HG03045 (cell line): ENCODE results near the gene LSM14B.
A peak's percentile ranks its signal among the peaks of the same experiment; 100 is the strongest.

Source experiments
- ATAC-seq: cut with Tn5 transposase; IDR thresholded peaks from one replicate; pipeline ENCODE4 v1.9.1; 2021; ENCODE audit warnings: mild to moderate bottlenecking, moderate library complexity; ENCODE audit not compliant: unreplicated experiment

Gene LSM14B

DNA sequence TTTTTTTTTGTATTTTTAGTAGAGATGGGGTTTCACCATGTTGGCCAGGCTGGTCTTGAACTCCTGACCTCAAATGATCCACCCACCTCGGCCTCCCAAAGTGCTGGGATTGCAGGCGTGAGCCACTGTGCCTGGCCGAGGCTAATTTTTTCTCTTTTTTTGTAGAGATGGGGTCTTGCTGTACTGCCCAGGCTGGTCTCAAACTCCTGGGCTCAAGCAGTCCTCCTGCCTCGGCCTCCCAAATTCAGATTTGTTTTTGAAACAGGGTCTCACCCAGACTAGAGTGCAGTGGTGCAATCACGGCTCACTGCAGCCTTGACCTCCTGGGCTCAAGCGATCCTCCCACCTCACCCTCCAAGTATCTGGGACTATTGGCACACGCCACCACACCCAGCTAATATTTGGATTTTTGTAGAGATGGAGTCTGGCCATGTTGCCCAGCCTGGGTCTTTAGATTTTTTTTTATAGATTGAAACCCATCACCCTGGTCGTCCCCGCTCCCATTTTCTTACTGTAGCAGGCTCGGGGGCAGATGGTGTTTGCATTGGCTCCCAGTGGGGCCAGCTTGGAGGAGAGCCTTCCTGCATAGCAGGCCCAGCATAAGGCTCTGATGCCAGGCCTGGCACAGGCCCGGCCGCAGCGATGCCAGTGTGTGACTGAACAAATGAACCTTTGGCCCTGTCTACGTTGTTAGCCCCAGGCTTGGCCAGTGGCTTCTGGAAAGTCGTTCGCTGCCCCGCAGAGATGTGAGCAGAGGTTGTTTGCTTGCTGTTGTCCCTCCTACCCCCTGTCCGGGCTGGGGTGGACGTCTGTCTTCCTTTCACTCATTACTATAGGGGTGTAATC lies 56.3 kb downstream of the LSM14B start:
- no peak for ATAC-seq

DNA sequence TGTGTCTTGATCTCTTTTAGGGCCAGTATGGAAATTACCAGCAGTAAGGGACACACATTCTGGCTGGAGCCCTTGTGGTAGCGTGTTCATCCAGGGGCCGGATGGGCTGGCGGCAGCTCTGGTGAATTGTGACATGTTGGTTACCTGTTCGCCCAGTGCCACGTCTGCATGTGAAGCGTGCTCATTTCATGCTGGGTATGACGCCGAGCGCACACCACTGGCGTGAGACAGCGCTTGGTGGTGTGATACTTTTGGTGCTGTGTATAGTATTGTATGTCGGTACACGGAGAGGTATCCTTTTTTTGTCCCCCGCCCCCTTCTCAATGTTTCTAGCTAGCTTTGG lies 56.9 kb downstream of the LSM14B start:
- no peak for ATAC-seq

DNA sequence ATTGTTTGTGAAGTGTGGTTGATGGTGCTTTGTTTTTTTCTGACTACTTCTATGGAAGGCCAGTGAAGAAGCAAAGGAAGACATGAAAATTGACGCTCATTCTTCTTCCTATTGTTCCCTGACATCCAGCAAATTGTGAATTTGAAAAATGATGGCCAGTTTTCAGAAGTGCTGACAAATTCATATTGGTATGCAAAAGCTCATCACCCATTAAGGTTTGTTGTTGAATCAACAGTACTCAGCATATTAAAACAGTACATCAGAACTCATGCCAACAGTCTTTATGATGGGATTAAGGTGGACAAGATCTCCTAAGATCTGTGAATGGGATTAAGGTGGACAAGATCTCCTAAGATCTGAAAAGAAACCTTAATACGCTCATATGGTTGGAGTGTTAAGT lies 59.5 kb downstream of the LSM14B start:
- no peak for ATAC-seq

DNA sequence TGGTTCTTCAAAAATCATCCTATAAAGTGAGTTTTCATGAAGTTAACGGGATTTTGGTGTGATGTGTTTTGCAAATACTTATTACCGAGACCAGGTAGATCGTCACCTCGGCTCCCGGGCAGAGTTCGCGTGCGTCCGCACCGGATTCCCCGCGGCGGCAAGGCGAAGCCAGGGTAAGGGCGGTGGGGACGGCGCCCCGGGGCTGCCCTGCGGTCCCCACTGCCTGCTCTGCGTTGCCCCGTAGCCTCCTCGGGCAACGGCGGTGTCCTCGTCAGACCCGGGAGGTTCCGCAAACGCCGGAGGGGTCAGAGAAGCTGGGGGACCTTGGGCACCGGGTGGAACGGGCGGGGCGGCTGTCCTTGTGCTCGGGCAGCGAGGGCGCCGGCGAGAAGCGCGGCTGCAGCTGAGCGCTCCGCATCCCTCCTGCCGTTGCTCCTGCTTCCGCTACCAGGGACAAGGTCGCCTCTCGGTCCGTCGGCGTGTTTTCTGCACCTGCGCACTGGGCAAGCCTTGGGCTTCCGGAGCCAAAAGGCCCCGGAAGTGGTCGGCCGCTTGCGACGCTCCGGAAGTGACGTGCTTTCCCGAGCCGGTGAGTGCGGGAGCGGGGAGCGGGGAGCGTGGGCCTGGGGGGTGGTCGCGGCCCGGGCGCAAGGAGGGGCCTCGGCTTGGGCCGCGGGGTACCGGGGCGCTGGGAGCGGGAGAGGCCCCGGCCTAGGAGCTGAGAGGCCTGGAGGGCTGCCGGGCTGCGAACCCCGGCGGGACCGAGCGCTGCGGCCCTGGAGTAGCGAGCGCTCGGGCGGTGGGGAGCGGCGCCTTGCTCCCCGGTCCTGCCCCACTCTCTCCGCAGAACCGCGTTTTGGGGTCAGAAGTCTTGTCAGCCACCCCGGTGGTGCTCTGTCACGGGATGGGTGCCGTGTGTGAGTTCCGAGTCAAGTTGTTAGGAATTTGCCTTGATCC lies 60.5 kb downstream of the LSM14B start, which contains the start of gene MTG2:
MTG2 (plus strand) TSS at position 560 of the 957 bp plus-strand sequence. CDS start 10,393 bp downstream, outside the sequence.
- ATAC-seq: peak; percentile 91

DNA sequence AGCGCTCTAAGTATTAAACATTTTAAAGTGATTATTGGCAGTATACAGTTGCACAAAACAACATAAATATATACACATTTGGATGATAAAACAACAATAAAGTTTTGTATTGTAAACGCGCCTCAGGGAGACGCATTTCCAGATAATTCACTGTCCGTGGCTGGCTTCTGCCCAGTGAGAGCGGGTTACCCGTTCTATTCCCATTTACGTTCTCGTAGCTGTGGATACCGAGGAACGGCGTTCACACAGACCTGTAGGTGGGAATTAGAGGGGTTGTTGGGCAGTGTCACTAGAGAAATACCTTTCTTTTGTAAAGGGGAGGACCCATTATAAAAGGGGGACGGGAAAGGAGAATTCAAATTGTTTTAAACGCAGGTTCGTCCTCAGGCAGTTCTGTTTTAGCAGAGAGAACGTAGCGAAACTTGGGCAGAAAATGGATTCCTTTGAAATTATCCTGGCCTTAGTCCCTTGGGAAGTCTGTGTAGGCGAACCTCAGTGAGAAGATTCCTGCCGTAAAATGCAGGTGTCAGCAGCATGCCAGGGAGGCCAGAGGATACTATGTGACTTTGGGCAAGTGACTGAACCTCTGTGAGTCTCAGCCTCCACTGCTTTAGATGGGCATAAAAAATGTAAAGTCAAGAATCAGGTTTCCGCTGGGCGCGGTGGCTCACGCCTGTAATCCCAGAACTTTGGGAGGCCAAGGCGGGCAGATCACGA lies 61.3 kb downstream of the LSM14B start:
- no peak for ATAC-seq
